Measurements from ENCODE around the gene TFF2. TPM values are rescaled to one million over a fixed set of nuclear protein-coding genes. Genes with fewer than 3 reads are reported as not detected.

Gene TFF2
- total RNA-seq, 3 donors from 2014 or later (not counting 1 experiment from before 2014, with no cell fraction given) = not detected

DNA sequence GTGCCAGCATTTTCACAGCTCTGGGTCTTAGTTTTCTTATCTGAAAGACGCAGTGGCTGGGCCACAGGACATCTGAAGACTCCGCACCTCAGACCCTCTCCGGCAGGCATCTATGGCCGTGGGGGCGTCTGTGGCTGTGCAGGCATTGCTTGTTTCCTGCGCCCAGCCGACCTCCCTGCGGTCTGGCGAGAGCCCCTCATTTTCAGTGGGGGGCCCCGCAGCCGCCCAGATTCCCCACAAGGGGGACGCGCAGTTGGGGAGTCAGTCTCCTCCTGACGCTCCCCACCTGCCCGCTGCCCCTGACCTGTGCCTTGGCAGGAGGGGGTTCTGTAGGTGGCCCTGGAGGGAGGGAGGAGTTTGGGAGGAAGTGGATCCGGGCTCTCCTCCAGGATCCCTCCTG is 19.0 kb upstream of the TFF2 start:
- TF ChIP-seq, protein P1, sequence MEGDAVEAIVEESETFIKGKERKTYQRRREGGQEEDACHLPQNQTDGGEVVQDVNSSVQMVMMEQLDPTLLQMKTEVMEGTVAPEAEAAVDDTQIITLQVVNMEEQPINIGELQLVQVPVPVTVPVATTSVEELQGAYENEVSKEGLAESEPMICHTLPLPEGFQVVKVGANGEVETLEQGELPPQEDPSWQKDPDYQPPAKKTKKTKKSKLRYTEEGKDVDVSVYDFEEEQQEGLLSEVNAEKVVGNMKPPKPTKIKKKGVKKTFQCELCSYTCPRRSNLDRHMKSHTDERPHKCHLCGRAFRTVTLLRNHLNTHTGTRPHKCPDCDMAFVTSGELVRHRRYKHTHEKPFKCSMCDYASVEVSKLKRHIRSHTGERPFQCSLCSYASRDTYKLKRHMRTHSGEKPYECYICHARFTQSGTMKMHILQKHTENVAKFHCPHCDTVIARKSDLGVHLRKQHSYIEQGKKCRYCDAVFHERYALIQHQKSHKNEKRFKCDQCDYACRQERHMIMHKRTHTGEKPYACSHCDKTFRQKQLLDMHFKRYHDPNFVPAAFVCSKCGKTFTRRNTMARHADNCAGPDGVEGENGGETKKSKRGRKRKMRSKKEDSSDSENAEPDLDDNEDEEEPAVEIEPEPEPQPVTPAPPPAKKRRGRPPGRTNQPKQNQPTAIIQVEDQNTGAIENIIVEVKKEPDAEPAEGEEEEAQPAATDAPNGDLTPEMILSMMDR (IDR thresholded peaks at IDR 0.05) = no peak
- Histone ChIP-seq H3K4me3 (ENCODE audit: low read length) (no peak overlapping the region), H3K27ac (ENCODE audit: low read length) (no peak overlapping the region), H3K9me3 (ENCODE audit: control insufficient read depth, insufficient read depth, low read length) (no peaks in the 10 kb centered on the region), H3K27me3 (ENCODE audit: control insufficient read depth, insufficient read depth, low read length) (peaks cover 3% of the 10 kb centered on the region), H3K36me3 (ENCODE audit: control insufficient read depth, insufficient read depth, low read length) (no peaks in the 10 kb centered on the region), H3K4me1 (ENCODE audit: control insufficient read depth, insufficient read depth, low read length) (no peaks in the 10 kb centered on the region)
- Mint-ChIP-seq H3K27me3 (ENCODE audit: low read depth in 2 of 2) (peaks cover 34 to 45% of the 10 kb centered on the region in 2 donors), H3K4me3 (no peak overlapping the region), H3K9me3 (no peaks in the 10 kb centered on the region), H3K36me3 (no peaks in the 10 kb centered on the region), H3K4me1 (peaks cover 0 to 13% of the 10 kb centered on the region in 2 donors), H3K27ac (no peak overlapping the region)
- no peak for ATAC-seq
- peak in 1 of 2 donors; percentile 22 for DNase-seq
- intact Hi-C loops (cut with micrococcal nuclease) = no loop called here
- 81% methylated on average over 16 of the region's 16 CpGs for WGBS (ENCODE audit: insufficient coverage)

DNA sequence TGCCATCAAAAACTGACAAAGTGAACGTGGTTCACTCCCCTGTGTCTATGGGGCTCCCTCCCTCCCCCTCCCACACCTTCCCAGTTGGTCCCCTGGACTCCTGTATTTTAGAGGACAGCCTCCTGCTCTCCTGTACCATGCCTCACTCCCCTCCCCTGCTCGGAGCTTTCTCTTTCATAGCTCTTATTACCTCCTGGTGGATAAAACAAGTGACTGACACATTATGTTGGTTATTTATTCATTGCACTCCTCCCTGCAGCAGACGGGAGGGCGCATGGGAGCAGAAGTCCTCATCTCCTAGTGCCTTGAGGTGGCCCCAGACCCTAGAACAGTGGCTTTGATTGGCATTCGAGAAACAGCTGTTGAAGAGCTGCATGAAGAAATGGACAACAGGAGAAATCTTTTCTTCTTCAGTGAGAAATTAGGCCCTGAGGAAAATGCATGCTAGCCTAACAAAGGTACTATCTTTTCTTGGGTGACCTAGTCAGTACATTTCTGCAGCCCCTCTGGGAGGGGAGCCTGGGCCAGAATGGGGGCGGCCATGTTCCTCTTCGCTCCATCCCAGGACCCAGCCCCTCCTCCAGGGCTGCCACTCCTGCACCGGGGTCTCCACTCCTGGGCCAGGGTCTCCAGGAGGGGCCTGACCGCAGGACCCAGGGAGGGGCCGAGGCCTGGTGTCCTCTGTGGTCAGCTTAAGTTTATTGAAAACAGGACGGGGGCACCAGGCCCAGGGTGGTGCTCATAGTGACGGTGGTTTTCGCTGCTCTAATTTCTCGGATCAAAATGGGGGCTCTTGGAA is 16.8 kb upstream of the TFF2 start:
- Histone ChIP-seq H3K27ac (ENCODE audit: low read length) (no peak overlapping the region), H3K27me3 (ENCODE audit: control insufficient read depth, insufficient read depth, low read length) (peaks cover 3% of the 10 kb centered on the region), H3K4me1 (ENCODE audit: control insufficient read depth, insufficient read depth, low read length) (no peaks in the 10 kb centered on the region), H3K36me3 (ENCODE audit: control insufficient read depth, insufficient read depth, low read length) (no peaks in the 10 kb centered on the region), H3K4me3 (ENCODE audit: low read length) (no peak overlapping the region), H3K9me3 (ENCODE audit: control insufficient read depth, insufficient read depth, low read length) (no peaks in the 10 kb centered on the region)
- TF ChIP-seq, protein P1 (IDR thresholded peaks at IDR 0.05) = no peak
- Mint-ChIP-seq H3K4me1 (peaks cover 0 to 13% of the 10 kb centered on the region in 2 donors), H3K27ac (no peak overlapping the region), H3K27me3 (ENCODE audit: low read depth in 2 of 2) (peaks cover 31 to 39% of the 10 kb centered on the region in 2 donors), H3K9me3 (no peaks in the 10 kb centered on the region), H3K36me3 (no peaks in the 10 kb centered on the region), H3K4me3 (no peak overlapping the region)
- no peak for DNase-seq
- intact Hi-C loops (cut with micrococcal nuclease) = no loop called here
- ATAC-seq = no peak
- WGBS (ENCODE audit: insufficient coverage) = 92% methylated on average over 13 of the region's 14 CpGs

DNA sequence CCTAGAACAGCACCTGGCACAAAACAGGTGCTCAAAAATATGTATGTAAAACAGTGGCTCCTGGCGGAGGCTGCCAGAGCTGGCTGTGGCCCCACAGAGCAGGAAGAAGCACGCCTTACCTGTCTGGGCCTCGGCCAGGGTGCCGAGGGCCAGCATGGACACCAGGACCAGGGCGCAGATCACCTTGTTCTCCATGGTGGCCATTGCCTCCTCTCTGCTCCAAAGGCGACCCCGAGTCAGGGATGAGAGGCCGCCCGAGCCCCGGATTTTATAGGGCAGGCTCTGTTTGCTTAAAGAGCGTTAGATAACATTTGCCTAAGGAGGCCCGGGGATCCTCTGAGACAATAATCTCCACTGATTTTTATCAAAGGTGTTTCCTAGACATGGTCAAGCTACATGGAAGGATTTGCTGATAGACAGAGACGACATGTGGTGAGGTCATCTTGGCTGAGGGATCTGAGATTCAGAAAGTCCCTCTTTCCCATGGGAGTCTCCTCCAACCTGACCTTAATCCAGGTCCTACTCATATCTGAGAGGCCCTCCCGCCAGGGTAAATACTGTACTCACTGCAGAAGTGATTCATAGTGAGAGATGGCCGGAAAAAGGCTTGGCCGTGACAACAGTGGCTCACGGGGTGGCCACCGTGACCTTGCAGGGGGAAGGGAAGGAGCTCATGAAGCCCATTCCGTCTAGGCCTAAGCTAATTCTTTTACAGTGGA is 15.7 kb upstream of the TFF2 start, which contains the start of gene TFF1:
TSS of gene TFF1 (minus strand) at position 244 of the 719 bp plus-strand sequence. CDS start at position 204, 40 bp downstream.
- TF ChIP-seq, protein P1 (IDR thresholded peaks at IDR 0.05) = no peak
- Mint-ChIP-seq H3K4me1 (peaks cover 0 to 9% of the 10 kb centered on the region in 2 donors), H3K9me3 (no peaks in the 10 kb centered on the region), H3K27ac (no peak within 1 kb of the TSS), H3K36me3 (no peaks in the 10 kb centered on the region), H3K27me3 (ENCODE audit: low read depth in 2 of 2) (peaks cover 31 to 36% of the 10 kb centered on the region in 2 donors), H3K4me3 (no peak within 1 kb of the TSS)
- ATAC-seq (no peak), DNase-seq (no peak)
- intact Hi-C loops (cut with micrococcal nuclease) = no loop called here
- Histone ChIP-seq H3K4me1 (ENCODE audit: control insufficient read depth, insufficient read depth, low read length) (no peaks in the 10 kb centered on the region), H3K27ac (ENCODE audit: low read length) (no peak within 1 kb of the TSS), H3K9me3 (ENCODE audit: control insufficient read depth, insufficient read depth, low read length) (no peaks in the 10 kb centered on the region), H3K4me3 (ENCODE audit: low read length) (no peak within 1 kb of the TSS), H3K36me3 (ENCODE audit: control insufficient read depth, insufficient read depth, low read length) (no peaks in the 10 kb centered on the region), H3K27me3 (ENCODE audit: control insufficient read depth, insufficient read depth, low read length) (peaks cover 3% of the 10 kb centered on the region)
- WGBS (ENCODE audit: insufficient coverage) = 90% methylated on average over 19 of the region's 19 CpGs

All from natural killer cell (primary cell).